ENCODE data around the gene ARHGEF7.

DNA sequence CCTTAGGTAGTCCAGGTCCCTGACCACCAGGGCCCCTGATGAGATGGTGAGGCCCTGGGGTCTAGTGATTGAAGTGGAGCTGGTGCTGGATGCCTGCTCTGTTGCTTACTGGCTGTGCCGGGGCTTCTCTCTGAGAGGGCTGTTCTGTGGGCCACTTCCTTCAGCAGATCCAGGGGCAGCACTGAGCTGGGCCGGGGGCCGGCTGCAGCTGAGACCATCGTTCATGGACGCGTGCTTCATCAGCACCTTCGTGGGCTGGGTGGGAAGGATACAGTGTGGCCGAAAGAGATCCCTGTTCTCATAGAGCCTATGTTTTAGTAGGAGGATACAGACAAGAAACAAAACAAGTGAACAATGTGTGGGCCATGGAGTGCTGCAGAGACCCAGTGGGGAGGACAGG lies 172.1 kb downstream of the ARHGEF7 start:
- TF ChIP-seq, protein P1, sequence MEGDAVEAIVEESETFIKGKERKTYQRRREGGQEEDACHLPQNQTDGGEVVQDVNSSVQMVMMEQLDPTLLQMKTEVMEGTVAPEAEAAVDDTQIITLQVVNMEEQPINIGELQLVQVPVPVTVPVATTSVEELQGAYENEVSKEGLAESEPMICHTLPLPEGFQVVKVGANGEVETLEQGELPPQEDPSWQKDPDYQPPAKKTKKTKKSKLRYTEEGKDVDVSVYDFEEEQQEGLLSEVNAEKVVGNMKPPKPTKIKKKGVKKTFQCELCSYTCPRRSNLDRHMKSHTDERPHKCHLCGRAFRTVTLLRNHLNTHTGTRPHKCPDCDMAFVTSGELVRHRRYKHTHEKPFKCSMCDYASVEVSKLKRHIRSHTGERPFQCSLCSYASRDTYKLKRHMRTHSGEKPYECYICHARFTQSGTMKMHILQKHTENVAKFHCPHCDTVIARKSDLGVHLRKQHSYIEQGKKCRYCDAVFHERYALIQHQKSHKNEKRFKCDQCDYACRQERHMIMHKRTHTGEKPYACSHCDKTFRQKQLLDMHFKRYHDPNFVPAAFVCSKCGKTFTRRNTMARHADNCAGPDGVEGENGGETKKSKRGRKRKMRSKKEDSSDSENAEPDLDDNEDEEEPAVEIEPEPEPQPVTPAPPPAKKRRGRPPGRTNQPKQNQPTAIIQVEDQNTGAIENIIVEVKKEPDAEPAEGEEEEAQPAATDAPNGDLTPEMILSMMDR (IDR thresholded peaks at IDR 0.05; ENCODE audit: low read depth, low read length), result no peak
- TF ChIP-seq EZH2phosphoT487 (IDR thresholded peaks at IDR 0.05; ENCODE audit: low read depth), result no peak

Measured in OCI-LY3 (cell line).